ENCODE data around the gene BNIP2.

BNIP2 gene, protein sequence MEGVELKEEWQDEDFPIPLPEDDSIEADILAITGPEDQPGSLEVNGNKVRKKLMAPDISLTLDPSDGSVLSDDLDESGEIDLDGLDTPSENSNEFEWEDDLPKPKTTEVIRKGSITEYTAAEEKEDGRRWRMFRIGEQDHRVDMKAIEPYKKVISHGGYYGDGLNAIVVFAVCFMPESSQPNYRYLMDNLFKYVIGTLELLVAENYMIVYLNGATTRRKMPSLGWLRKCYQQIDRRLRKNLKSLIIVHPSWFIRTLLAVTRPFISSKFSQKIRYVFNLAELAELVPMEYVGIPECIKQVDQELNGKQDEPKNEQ
- total RNA-seq: 67.6 to 293 (median 153) reads per million in 17 experiments

- DNase-seq: peak; percentile 98 to 99 (median 98)
These were observed at the start of gene BNIP2 for GRCh38 chr15:59688782-59689625. Gene BNIP2, minus strand, starts transcription at chr15:59689320. Its CDS starts 6,863 bp downstream, at chr15:59682457.

- DNase-seq: no peak
These were observed 49.6 kb upstream of the BNIP2 start for GRCh38 chr15:59738676-59739075.

- DNase-seq: no peak
These were observed 47.1 kb upstream of the BNIP2 start for GRCh38 chr15:59736181-59736580.

GRCh38 chr15:59725151-59725486 lies 36.0 kb upstream of the BNIP2 start:
- DNase-seq: no peak

DNA sequence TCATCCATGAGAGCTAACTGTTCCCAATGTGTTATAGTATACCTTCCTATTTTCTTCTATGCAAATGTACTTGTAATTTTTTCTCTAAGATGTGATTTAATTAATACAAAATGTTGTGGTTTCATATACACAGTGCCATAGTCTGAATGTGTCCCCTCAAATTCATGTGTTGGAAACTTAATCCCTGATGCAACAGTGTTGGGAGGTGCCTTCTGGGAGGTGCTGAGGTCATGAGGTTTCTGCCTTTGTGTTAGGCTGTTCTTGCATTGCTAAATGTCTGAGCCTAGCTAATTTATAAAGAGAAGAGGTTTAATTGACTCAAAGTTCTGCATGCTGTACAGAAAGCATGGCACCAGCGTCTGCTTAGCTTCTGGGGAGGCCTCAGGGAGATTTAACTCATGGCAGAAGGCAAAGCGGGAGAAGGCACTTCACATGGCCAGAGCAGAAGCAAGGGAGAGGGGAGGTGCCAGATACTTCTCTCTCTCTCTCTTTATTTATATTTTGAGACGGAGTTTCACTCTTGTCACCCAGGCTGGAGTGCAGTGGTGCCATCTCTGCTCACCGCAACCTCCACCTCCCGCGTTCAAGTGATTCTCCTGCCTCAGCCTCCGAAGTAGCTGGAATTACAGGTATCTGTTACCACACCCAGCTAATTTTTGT lies 34.7 kb upstream of the BNIP2 start:
- peak in 1 of 4 experiments; percentile 3 for DNase-seq

- no peak for DNase-seq
These were observed 33.4 kb upstream of the BNIP2 start for GRCh38 chr15:59722476-59722875.

DNA sequence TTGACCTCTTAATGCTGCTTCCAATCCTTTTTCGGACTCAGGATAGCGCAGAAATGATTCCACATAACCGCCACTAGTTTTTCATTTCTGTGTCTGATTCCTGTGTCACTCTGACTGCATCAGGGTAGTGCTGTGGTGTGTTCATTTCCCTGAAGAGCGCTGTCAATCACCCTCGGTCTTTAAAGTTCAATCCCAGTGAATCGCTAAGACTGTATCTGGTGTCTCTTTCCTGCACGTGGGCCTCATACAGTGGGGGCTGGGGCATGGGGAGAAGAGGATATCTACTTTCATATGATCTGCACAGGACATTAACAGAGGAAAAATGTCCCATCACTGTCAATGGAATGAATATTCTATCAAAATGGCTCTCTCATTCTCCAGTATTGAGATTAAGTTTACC lies 32.9 kb upstream of the BNIP2 start:
- DNase-seq: no peak

DNA sequence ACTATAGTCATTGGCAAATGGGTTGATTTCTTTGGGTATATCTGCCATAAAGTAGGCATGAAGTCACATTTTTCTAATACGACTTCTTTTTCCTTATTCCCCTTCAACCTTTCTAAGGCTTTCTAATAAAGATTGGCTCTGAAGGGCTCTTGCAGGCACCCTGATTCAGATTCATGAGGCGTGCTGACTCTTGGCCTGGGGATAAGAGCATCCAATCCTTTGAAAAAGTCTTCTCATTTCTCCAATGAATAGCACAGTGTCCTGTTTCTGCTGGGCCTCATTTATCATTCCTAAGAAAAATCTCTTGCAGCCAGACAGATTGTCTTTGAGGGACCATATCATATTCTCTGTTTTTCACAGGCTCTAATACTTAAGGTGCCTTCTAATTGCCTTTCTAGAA lies 32.3 kb upstream of the BNIP2 start:
- no peak for DNase-seq

GRCh38 chr15:59713177-59713576 lies 24.1 kb upstream of the BNIP2 start:
- DNase-seq: no peak

- no peak for DNase-seq
These were observed 22.5 kb upstream of the BNIP2 start for GRCh38 chr15:59711451-59712243.

GRCh38 chr15:59707619-59708018 lies 18.5 kb upstream of the BNIP2 start:
- no peak for DNase-seq

DNA sequence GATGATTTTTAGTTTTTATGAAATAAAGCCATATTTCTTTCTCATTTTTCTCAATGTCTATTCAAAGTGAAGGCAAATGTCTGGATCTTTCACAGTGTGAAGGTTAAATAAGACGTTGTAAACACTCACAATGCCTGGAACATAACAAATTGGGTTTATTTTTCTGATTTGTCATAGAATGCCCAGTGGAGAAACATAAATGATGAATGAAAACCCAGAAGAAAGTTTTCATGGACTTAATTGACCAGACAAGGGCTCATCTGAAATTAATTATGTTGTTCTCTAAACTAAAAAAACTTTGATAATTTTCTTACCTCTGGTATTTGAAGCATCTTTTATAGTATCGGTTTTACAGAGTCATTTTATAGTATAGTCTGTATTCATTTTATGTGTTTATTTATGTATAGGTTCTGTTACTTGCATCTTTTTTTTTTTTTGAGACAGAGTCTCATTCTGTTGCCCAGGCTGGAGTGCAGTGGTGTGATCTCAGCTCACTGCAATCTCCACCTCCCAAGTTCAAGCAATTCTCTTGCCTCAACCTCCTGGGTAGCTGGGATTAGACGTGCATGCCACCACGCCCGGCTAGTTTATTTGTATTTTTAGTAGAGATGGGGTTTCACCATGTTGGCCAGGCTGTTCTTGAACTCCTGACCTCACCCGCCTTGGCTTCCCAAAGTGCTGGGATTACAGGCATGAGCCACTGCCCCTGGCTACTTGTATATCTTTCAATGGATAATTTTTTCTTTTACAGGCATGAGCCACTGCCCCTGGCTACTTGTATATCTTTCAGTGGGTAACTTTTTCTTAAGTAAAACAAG lies 15.1 kb upstream of the BNIP2 start:
- no peak for DNase-seq

DNA sequence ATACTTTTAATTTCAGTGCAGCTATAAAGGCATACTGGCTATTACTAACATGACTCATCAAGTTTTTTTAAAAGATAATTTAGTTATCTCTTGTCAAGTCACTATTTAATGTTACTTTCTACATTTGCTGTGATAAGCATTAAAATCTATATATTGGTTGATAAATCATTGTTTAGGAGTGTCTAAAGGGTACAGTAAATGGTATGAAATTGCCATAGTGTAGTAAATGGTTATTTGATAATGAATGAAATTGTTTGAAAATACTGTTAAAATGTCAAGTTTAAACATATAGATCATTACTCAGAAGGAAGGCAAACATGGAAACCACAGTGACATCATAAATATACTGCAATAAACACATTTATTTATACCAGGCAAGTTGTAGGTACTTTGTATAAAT lies 13.2 kb upstream of the BNIP2 start:
- DNase-seq: no peak

DNA sequence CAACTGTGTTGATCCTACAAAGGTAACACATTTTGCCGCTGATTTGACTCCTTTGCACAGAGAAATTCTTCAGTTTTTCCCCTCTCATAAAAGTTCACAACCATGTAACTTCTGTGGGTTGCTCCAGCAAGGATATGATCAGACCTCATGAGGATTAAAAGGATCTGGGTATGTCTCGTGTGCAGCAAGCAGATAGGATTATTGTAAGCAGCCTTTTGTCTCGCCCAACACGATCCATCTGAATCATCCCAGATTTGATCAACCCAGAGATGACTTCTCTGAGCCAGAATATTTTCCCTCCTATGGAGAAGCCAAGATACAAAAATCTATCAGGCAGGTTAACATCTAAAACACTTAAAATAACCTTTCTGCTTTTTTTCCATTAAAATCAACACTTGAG lies 12.8 kb upstream of the BNIP2 start:
- DNase-seq: no peak

GRCh38 chr15:59699810-59700431 lies 10.8 kb upstream of the BNIP2 start:
- peak in 1 of 4 experiments; percentile 31 for DNase-seq

GRCh38 chr15:59698065-59698464 lies 8.9 kb upstream of the BNIP2 start:
- DNase-seq: peak in 1 of 4 experiments; percentile 22

GRCh38 chr15:59696332-59696731 lies 7.2 kb upstream of the BNIP2 start:
- DNase-seq: no peak

DNA sequence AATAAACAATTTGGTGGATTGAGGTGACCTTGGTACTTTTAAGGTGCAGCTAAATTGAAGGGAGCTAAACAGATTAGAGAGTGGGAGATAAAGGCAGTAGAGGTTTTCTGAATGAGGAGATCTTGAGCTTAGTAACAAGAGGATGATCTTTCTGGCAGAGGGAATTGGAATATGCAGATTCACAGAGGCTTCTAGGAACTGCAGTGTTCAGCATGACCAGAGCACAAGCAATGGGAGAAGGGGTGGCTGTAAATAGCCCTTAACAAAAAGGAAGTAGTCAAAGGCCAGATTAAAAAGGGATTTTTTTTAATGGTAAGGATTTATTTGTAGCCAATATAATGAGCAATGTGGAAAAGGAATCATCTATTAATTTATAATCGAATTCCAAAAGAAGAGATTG lies 5.7 kb upstream of the BNIP2 start:
- peak; percentile 24 to 54 (median 46) for DNase-seq

DNA sequence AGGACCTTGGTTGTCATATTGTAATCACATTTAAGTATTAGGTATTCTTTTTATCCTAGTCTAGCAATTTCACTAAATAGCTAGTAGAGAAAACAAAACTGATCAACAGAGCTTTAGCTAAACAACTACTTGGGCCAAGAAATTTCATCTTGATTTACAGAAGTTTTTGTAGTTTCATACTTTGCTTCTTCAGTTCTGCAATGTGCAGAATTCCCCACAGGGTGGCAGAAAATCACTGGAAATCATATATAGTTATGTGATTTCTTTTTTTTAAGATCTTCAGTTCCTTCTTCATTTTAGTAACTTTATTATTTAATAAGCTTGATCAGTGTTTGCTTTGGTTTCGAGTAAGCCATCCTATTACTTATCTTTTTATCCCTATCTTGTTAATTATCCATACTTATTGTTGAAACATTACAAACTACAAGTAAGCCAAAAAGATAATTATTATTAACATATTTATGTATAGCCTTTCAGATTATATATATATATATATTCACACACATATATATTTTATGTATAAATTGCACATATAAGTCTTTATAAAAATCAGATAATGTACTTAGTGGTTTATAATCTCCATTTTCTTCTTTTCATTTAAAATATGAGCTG lies 2.2 kb upstream of the BNIP2 start:
- peak; percentile 73 to 81 (median 78) for DNase-seq

DNA sequence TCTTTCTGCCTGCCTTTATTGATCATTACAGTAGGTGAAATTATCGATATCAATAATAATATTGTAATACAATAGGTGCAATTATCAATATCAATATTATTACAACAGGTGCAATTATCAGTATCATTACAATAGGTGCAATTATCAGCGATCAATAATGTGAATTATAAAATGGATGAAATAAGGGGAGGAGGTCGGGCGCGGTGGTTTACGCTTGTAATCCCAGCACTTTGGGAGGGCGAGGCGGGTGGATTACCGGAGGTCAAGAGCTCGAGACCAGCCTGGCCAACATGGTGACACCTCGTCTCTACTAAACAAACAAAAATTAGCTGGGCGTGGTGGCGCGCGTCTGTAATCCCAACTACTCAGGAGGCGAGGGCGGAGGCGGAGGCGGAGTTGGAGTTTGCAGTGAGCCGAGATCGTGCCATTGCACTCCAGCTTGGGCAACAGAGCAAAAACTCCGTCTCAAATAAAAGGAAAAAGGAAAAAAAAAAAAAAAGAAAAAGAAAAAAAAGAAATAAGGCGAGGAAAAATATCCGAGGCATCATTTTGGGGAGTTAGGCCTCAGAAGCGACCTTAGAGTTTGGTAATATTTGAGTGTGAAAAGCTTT lies 611 bp upstream of the BNIP2 start:
- DNase-seq: peak; percentile 86 to 91 (median 88)

Measured in suppressor macrophage (primary cell).